Astrocyte (in vitro differentiated cells and primary cell): ENCODE measurements around the gene SLC2A2. TPM values are rescaled to one million over a fixed set of nuclear protein-coding genes. Genes with fewer than 3 reads are reported as not detected.

Experiments
- DNase-seq: peaks from one replicate; pipeline ENCODE4 v3.0.0-alpha.2; 2010; ENCODE audit warnings: low read depth
- FAIRE-seq: peaks from 2 replicates; lab custom pipeline; 2011; peaks lifted over from hg19 to GRCh38; lab: Jason Lieb, UNC
- H2AFZ ChIP-seq: 2 replicates; pipeline ENCODE4 v1.6.0; 2012; ENCODE audit warnings: low read depth, low read length, inconsistent platforms
- H3K27ac ChIP-seq: 2 replicates; pipeline ENCODE4 v1.5.1; 2011; ENCODE audit warnings: low read depth, low read length, inconsistent platforms
- H3K27me3 ChIP-seq: 2 replicates; pipeline ENCODE4 v1.6.0; 2011; ENCODE audit warnings: low read length, inconsistent platforms; ENCODE audit not compliant: insufficient read depth
- H3K36me3 ChIP-seq: 2 replicates; pipeline ENCODE4 v1.5.1; 2011; ENCODE audit warnings: low read length, inconsistent platforms; ENCODE audit not compliant: insufficient read depth
- H3K4me1 ChIP-seq: 2 replicates; pipeline ENCODE4 v1.5.1; 2011; ENCODE audit warnings: low read length, inconsistent platforms; ENCODE audit not compliant: insufficient read depth
- H3K4me2 ChIP-seq: 2 replicates; pipeline ENCODE4 v1.6.0; 2012; ENCODE audit warnings: low read length, inconsistent platforms
- H3K4me3 ChIP-seq: 2 replicates; pipeline ENCODE4 v1.5.1; 2011; ENCODE audit warnings: low read depth, mild to moderate bottlenecking, low read length, inconsistent platforms; ENCODE audit not compliant: insufficient read depth
- H3K79me2 ChIP-seq: 2 replicates; pipeline ENCODE4 v1.6.0; 2012; ENCODE audit warnings: mild to moderate bottlenecking, low read length, inconsistent platforms; ENCODE audit not compliant: insufficient read depth
- H3K9ac ChIP-seq: 2 replicates; pipeline ENCODE4 v1.6.0; 2012; ENCODE audit warnings: mild to moderate bottlenecking, low read length, inconsistent platforms
- H3K9me3 ChIP-seq: 2 replicates; pipeline ENCODE4 v1.5.1; 2012; ENCODE audit warnings: low read depth, mild to moderate bottlenecking, low read length, inconsistent platforms; ENCODE audit not compliant: insufficient read depth
- H4K20me1 ChIP-seq: 2 replicates; pipeline ENCODE4 v1.6.0; 2012; ENCODE audit warnings: low read length, inconsistent platforms; ENCODE audit not compliant: insufficient read depth
- H3K27ac Mint-ChIP-seq: one replicate; pipeline ENCODE4 v1.8.0; 2021; ENCODE audit warnings: mild to moderate bottlenecking, mixed read lengths; ENCODE audit not compliant: unreplicated experiment
- H3K27me3 Mint-ChIP-seq: one replicate; pipeline ENCODE4 v1.8.0; 2021; ENCODE audit warnings: low read depth, mixed read lengths; ENCODE audit not compliant: unreplicated experiment
- H3K36me3 Mint-ChIP-seq: one replicate; pipeline ENCODE4 v1.8.0; 2021; ENCODE audit warnings: low read depth, mixed read lengths; ENCODE audit not compliant: unreplicated experiment
- H3K4me1 Mint-ChIP-seq: one replicate; pipeline ENCODE4 v1.8.0; 2021; ENCODE audit warnings: low read depth, mixed read lengths; ENCODE audit not compliant: unreplicated experiment
- H3K4me3 Mint-ChIP-seq: one replicate; pipeline ENCODE4 v1.8.0; 2021; ENCODE audit warnings: mild to moderate bottlenecking, moderate library complexity, mixed read lengths; ENCODE audit not compliant: unreplicated experiment
- H3K9me3 Mint-ChIP-seq: one replicate; pipeline ENCODE4 v1.8.0; 2021; ENCODE audit warnings: mild to moderate bottlenecking, mixed read lengths; ENCODE audit not compliant: unreplicated experiment
- EZH2 ChIP-seq: IDR thresholded peaks from 2 replicates; pipeline ENCODE4 v1.6.1; 2012; ENCODE audit warnings: mild to moderate bottlenecking, low read length, inconsistent platforms; ENCODE audit not compliant: insufficient read depth
- total RNA-seq: library from RNA; stranded (reverse); gene quantifications from 2 replicates; pipeline ENCODE4 v1.2.1, GENCODE V29; 2021
- TF ChIP-seq, protein P1 (sequence below): IDR thresholded peaks from 2 replicates; pipeline ENCODE4 v1.5.1; 2011; ENCODE audit warnings: low read depth, mild to moderate bottlenecking, inconsistent platforms, low read length, moderate library complexity; ENCODE audit not compliant: insufficient read depth

Gene SLC2A2
- total RNA-seq, 1 donor from 2014 or later, result not detected

DNA sequence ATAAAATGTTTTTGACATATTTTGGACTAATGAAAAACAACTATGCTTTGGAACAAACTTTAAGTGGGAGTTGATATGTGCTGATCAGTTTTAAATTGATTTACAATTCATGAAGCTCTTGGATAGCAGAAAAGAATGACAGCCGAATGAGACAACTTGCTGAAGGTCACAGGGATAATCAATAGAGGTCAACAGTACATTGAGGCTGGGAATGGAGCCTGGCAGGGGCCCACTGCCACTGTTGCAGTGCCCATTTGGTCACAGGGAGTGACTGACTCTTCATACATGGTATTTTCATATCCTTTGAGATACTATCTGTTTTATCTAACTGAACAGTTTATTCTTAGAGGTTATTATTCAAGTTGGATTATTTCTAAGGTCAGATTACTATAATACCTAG, 59.4 kb downstream of the SLC2A2 start:
- Mint-ChIP-seq H3K27ac (no peak overlapping the region), H3K9me3 (peaks cover 9% of the 10 kb centered on the region), H3K36me3 (no peaks in the 10 kb centered on the region), H3K27me3 (peaks cover under 1% of the 10 kb centered on the region), H3K4me3 (no peak overlapping the region), H3K4me1 (peaks cover 1% of the 10 kb centered on the region)
- Histone ChIP-seq H3K9ac (no peak overlapping the region), H3K27ac (no peak overlapping the region), H3K9me3 (no peaks in the 10 kb centered on the region), H3K79me2 (no peaks in the 10 kb centered on the region), H3K4me2 (no peak overlapping the region), H3K4me1 (no peaks in the 10 kb centered on the region), H4K20me1 (no peaks in the 10 kb centered on the region), H3K27me3 (no peaks in the 10 kb centered on the region), H2AFZ (no peak overlapping the region), H3K4me3 (no peak overlapping the region), H3K36me3 (no peaks in the 10 kb centered on the region)
- DNase-seq, result no peak
- FAIRE-seq, result no peak
- TF ChIP-seq, protein P1, sequence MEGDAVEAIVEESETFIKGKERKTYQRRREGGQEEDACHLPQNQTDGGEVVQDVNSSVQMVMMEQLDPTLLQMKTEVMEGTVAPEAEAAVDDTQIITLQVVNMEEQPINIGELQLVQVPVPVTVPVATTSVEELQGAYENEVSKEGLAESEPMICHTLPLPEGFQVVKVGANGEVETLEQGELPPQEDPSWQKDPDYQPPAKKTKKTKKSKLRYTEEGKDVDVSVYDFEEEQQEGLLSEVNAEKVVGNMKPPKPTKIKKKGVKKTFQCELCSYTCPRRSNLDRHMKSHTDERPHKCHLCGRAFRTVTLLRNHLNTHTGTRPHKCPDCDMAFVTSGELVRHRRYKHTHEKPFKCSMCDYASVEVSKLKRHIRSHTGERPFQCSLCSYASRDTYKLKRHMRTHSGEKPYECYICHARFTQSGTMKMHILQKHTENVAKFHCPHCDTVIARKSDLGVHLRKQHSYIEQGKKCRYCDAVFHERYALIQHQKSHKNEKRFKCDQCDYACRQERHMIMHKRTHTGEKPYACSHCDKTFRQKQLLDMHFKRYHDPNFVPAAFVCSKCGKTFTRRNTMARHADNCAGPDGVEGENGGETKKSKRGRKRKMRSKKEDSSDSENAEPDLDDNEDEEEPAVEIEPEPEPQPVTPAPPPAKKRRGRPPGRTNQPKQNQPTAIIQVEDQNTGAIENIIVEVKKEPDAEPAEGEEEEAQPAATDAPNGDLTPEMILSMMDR, result no peak
- no peak for TF ChIP-seq EZH2

- Histone ChIP-seq H3K4me2 (no peak overlapping the region), H3K27me3 (no peaks in the 10 kb centered on the region), H3K4me3 (no peak overlapping the region), H3K9ac (no peak overlapping the region), H3K27ac (no peak overlapping the region), H3K79me2 (no peaks in the 10 kb centered on the region), H2AFZ (no peak overlapping the region), H4K20me1 (no peaks in the 10 kb centered on the region), H3K36me3 (no peaks in the 10 kb centered on the region), H3K4me1 (no peaks in the 10 kb centered on the region), H3K9me3 (no peaks in the 10 kb centered on the region)
- TF ChIP-seq EZH2, result no peak
- TF ChIP-seq, protein P1, result no peak
- Mint-ChIP-seq H3K27ac (no peak overlapping the region), H3K27me3 (no peaks in the 10 kb centered on the region), H3K4me3 (no peak overlapping the region), H3K4me1 (peaks cover 5% of the 10 kb centered on the region), H3K36me3 (no peaks in the 10 kb centered on the region), H3K9me3 (peaks cover 9% of the 10 kb centered on the region)
- peak; percentile 20 for DNase-seq
- no peak for FAIRE-seq
Observed at GRCh38 chr3:170966495-170966894, 60.0 kb downstream of the SLC2A2 start.

DNA sequence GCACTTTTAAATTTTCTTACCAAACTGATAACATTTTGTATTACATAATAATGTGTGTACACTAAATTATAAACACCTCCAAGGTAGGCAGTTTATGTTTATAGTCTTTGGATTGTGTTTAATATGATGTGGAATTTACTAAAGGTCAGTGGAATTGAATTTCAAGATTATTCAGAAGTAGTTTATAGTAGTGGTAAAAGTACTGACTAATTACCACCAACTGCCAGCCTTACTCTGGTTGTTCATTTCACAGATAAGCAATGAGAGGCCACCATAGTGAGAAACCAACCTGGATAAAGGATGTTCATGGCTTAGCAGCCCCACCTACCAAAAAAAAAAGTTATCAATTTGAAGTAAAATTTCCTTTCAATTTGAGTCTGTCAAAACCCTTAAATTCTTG, 64.1 kb downstream of the SLC2A2 start:
- H3K27me3 Mint-ChIP-seq, result no peaks in the 10 kb centered on the region
- Histone ChIP-seq H3K4me2 (no peak overlapping the region), H3K79me2 (no peaks in the 10 kb centered on the region), H3K36me3 (no peaks in the 10 kb centered on the region), H3K9ac (no peak overlapping the region), H3K4me3 (no peak overlapping the region), H3K9me3 (no peaks in the 10 kb centered on the region), H4K20me1 (no peaks in the 10 kb centered on the region), H2AFZ (no peak overlapping the region), H3K27ac (no peak overlapping the region), H3K27me3 (no peaks in the 10 kb centered on the region), H3K4me1 (no peaks in the 10 kb centered on the region)
- H3K36me3 Mint-ChIP-seq, result no peaks in the 10 kb centered on the region
- TF ChIP-seq, protein P1, result no peak
- no peak for TF ChIP-seq EZH2
- no peaks in the 10 kb centered on the region for H3K9me3 Mint-ChIP-seq
- H3K27ac Mint-ChIP-seq, result no peak overlapping the region
- FAIRE-seq (no peak), DNase-seq (no peak)
- H3K4me3 Mint-ChIP-seq, result no peak overlapping the region
- peaks cover 5% of the 10 kb centered on the region for H3K4me1 Mint-ChIP-seq
